HG03066 (cell line): ENCODE results near the gene SLC30A7.

Source experiments
- ATAC-seq: cut with Tn5 transposase; IDR thresholded peaks from one replicate; pipeline ENCODE4 v1.9.1; 2021; ENCODE audit warnings: low read depth; ENCODE audit not compliant: unreplicated experiment

SLC30A7 gene

DNA sequence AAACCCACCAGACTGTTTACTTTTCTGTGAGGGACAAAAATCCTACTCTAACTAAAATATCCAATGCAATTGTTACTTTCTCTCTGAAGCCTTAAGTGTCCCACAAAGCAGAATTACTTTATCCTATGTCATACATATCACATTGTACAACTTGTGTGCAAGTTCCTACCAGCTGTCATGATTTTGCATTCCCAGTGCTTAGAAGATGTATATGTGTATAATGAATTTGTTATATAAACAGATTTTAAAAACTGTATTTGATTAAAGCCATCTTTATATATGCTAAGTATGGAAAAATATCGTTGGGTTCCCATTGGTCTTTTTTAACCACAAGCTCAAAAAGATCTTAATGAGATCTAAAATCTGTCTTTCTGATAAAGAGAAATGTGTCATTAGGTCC is 72.7 kb downstream of the SLC30A7 start:
- no peak for ATAC-seq

DNA sequence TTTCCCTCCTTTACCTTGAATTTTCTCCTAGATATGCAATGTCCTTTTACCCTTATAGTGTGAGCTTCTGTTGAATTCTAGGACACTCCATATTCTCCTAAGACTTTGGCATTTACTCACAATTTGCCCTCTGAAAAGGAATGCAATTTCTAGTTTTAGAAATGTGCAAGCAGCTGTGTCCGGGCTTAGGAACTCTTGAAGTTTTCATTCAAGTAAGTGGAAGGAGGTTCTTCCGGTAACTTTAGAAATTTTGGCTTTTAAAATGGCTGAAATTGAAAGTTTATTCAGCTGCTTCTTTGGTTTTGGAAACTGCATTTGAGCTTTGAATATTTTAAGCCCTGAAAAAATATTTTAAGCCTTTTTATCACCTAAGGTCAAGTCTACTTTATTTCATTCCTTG is 73.4 kb downstream of the SLC30A7 start:
- no peak for ATAC-seq

DNA sequence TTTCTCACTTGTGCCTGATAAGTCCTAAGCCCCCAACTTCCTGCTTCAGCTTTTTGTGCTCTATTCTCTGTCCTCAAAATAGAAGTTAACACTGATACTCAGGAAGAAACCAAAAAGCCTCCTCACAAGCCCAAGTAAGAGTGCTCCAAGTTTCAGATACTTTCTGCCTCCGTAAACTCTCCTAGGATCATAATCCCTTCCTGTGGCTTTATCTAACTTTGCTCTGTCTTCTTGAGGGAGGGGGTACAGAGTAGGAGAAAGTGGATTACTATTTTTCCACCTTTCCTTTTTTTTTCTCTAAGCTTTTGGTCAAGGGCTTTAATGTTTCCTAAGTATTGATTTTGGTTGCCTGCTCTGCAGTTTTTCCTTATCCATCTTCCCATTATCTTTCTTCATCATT is 75.1 kb downstream of the SLC30A7 start:
- ATAC-seq, result no peak

DNA sequence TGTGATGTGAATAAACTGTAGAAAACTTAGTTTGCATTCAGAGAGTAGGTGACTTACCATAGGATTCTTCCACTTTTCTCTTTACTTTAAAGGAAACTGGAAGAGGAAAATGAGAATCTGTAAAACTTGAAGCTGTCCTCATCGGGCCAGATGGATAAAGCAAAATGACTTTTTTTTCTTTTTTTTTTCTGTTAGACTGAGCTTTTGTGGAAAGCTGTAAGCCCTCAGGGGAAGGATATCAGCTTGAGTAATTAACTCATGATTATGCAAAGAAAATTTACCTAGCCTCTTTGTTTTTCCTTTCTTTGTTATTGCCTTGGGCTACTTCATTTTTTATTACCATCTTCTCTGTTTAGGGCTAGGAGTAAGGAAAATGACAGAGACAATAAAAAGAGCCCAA is 76.3 kb downstream of the SLC30A7 start:
- ATAC-seq, result no peak

DNA sequence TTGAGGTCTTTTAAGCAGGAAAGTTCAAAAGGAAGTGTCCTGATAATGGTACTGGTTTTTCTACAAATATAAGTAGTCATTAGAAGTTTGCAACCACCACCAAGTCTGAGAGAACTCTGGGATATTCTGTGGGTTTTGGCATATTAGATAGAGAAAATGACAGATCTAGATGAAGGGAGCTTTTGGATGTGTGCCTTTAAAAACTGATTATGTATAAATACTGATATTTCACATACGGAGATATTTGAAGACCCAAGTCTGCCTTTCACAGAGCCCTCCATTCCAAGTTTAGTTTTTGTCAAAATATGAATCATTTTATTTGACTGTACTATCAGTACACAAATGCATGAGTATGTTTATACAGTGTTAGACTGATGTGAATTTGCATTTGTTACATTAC is 81.0 kb downstream of the SLC30A7 start:
- ATAC-seq, result no peak

DNA sequence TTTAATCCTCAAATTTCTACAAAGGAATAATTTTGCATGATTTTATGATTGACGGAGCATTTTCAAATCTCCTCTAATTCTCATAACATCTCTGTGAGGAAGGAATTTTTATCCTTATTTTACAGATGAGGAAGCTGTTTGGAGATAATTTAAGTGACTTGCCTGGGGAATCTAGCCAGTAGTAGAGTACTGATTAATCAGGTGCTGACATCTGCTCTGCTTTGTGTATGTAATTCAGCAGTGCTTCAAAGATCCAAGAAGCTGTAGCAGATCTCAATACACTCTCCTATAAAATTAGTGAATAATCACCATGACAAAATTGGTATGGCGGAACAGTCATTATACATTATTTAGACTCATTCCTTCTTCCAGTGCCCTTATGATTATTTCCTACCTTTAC is 83.7 kb downstream of the SLC30A7 start:
- ATAC-seq, result no peak

DNA sequence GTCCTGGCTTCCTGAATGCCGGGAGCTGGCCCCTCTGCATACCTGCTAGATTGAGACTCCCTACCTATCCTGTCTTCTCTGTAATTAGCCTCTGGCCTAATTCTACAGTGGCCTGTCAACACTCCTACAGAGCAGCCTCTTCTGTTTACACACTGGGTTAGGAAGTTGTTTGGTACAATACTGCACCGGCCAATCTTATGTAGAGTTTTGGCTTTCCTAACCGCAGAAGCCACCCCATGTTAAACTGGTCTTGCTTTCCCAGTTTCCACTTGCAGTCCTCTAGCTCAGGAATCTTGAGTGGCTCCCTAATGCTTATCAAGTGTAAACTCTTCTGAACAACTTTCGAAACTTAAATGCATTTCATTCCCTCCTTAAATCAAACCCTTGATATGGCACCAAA is 86.9 kb downstream of the SLC30A7 start:
- ATAC-seq, result no peak

DNA sequence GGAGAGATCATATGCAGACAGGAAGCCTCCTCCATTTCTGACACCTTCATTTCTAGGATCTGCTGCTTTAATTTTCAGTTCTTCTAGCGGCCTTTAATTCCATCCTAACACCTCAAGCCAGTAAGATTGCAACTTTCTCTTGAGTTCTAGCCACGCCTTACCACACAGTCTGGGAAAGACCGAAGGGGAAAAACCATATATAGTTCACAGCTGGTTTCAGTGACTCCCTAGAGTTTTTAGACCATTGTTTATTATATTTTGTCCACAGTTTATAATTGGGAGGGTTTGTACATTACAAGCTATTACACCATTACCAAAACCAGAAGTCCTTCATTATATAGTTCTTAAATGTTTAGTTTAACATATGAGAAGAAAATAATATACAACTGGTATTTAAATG is 92.2 kb downstream of the SLC30A7 start:
- no peak for ATAC-seq

DNA sequence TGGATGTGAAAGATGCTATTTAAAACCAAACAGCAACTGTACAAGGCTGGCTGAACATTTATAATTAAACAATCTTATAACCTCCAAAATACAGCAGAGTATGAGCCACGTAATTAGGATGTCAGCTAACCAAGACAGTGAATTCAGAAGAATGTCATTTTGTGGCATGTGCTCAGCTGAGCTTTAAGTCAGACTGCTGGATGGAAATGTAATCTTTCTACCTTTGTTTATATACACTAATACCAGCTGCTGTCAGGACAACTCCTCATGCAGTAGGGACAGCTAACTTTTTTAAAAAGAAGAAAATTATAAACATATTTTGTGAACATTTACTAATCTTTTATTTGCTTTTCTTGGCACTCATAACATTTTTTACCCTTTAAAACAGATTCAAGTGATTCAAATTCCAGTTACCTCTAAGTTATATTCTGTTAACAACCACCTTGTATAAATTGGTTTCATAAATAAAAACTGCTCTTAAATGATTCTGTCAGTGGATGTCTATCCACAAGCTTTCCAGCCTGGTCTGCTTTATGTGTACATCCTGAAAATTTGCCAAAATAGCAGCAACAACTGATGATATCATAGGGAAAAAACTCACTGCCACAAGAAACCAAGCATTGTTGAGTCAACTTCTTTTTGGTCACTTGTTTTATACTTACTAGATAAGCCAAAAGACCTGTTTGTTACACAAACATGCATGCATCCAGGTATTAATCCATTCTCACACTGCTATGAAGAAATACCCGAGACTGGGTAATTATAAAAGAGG is 93.6 kb downstream of the SLC30A7 start:
- ATAC-seq, result no peak

DNA sequence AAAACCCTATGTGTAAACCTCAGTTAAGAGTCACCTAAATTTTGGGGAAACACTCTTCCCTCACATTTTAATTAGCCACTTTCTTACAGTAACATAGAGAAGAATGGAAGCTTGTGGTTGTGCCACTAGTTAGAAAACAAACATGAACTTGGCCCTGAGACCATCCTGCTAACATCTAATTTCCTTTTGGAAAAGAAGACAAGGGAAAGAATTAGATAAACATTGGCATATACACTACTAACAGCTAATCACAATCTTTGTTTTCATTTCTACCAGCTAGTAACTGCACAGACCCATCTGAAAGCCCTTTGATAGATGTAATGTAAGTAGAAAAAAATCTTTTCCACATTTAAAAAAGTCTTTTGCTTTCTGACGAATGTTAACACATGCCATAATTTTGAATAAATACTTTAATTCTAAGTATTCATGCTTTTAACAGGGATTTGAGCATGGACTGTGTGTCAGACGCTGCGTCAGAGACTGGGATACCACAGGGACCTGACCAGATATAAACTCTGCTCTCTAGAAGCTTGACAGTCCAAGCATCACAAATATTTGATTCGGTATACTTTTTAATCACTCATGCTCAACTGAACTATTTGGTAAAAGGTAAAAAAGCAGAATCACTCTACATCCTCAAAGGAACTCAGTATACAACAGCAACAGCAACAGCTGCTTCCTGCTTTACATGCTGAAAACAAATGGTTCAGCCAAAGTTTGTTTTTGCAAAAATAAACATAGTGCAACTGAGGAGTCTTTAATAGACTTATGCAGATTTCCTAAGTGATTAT is 99.5 kb downstream of the SLC30A7 start:
- no peak for ATAC-seq

DNA sequence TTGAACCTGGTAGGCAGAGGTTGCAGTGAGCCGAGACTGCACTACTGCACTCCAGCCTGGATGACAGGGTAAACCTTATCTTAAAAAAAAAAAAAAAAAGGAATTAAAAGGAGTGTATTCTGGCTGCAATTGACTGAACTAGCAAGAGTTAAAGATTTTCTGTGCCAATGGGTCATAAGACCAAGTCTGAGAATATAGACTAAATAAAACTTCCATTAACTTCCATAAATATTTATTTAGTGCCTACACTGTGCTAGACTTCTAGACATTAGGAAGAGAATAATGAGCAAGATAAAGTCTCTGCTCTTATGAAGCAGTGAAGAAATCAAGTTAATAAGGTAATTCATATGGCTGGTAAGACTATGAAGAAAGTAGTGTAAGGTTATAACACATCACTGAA is 102.5 kb downstream of the SLC30A7 start:
- no peak for ATAC-seq

DNA sequence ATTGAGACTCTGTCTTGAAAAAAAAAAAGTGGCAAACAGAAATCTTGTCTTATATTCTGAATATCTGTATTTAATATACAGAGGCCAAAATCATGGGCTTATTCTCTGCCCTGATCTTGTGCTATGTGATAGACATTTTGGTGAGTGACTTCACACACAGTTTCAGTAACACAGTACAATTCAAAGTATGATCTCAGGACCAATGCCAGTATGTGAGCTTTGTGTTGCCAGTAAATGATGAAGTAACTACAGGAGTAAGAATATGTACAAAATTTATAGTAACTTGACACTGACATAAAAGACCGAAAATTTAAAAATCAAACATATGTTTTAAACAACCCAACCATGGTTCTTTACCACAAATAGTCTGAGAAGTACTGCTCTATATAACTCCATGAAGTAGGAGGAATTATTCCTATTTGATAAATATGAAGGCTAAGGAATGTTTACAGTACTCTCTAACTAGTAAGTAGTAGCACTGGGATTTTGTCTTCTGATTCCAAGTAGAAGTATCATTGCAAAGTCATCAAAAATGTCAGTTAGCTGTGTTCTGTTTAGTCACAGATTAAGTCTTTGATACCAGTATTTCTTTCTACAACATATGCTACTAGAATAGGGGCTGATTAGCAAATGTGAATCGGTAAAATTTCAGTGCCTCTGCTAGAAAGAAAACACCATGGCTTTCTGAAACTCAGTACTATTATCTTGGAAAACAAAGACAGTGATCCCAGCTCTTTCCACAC is 104.4 kb downstream of the SLC30A7 start:
- ATAC-seq, result no peak

DNA sequence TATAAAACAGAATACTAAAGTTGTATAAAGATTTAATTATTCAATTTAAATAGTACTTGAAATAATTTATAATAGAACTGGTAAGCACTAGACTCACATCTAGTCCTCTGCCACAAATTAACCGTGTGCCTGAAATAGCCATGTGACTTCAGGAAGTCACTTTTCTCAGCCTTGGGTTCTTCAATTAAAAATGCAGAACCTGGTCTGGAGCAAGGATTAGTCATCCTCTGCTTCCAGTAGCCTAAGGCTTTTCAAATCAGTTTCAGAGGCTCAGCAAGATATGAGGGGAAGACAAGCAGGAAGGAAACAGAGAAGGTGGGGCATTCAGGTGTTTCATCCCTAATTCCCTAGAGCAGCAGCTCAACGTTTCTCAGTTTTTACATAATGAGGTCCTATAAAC is 106.7 kb downstream of the SLC30A7 start:
- ATAC-seq, result no peak

DNA sequence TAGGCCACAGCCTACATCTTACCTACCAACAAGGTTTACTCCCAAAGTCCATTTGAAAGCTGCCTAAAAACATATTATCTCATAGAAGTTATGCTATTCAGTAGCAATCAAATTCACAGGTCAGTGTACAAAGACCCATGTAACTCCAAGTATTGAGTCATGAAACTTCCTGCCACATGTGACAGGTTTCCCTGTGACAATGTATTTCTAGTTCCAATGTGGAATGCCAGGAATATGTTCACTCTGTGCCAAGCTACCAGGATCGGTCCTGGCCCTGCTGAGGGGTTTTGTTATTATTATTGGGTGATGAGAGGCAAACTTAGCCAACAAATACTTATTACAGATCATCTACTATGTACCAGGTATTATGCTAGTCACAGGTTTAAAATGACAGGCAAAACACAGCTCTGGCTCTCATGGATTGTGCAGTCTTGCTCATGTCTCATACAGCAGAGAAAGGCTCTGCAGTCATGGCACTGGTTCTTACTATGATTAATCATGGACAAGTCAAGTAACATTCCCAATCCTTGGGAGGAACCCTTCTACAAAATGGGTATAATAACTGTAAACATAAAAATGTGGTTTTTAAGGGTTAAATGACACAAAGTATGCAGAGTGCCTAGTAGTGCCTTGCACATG is 107.2 kb downstream of the SLC30A7 start:
- no peak for ATAC-seq

DNA sequence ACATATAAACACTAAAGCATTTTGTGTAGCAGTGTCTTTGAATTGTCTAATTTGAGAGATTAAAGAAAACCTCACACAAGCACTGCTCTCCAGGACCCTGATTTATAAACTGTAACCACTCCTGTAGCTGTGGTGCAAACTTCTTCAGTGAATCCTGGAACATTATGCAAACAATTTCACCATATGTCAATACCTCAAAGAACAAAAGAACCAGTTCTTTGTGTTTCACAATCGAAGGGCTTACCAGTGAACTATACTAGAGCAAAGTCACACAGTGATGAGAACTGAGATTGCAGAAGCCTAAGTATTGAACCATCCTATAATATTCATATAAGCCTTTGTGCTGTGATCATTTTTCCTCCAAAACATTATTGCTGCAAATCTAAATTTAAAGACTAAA is 108.2 kb downstream of the SLC30A7 start:
- no peak for ATAC-seq

DNA sequence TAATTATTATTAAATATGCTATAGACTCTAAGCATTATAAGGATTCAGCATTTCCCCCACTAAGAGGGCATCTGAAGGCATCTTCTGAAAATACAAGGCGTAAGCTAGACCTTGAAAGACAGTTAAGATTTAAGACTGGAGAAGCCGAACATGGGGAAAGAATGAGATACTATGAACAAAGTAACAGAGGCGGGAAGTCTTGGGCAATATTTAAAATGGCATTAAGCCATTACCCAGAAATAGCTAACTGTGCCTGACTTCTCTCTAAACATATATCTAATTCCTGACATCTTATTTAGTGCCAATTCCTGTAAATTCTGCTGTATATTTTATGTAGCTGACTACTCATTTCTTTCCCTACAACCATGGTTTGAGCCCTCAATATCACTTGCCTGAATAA is 108.8 kb downstream of the SLC30A7 start:
- no peak for ATAC-seq

DNA sequence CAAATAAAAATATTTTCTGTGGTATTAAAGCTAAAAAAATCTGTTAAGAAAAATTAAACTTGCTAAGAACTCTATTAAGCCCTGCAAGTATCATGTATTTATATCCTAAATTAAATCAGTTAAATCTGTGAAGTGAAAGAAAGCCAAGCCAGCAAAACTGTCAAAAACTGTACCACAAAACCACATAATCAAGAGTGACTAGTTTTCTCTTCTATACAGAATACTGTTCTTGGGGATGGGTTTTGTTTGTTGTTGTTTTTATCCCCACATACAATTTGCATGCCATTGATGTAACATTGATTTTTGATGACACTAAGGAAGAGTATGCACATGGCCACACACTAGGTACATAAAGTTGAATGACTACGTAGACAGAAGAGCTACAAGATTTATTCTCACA is 109.3 kb downstream of the SLC30A7 start:
- ATAC-seq, result no peak

DNA sequence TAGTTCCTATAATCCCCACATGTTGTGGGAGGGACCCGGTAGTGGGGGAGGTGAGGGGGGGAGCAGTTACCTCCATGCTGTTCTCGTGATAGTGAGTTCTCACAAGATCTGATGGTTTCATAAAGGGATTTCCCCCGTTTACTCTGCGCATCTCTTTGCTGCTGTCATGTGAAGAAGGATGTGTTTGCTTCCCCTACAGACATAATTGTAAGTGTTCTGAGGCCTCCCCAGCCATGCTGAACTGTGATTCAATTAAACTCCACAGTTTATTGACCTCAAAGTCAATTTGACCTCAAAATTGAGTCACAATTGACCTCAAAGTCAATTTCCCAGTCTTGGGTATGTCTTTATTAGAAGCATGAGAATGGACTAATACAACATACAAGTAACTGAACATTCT is 110.0 kb downstream of the SLC30A7 start:
- no peak for ATAC-seq

DNA sequence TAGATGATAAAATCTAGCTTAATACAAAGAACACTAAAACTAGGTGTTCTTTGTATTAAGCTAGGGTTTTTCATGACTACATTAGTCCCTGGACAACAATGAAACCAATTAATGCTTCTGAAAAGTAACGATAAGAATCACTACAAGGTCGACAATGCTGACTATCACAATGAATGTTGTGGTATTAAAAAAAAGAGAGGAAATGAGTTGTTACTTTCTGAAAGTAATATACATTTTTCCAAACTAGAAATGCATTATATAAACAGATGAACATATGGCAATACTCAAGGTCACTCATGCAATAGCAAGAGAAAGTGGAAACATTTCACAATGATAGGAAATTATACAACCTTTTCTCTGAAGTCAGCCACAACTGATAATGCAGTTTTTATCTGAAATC is 110.7 kb downstream of the SLC30A7 start:
- no peak for ATAC-seq

DNA sequence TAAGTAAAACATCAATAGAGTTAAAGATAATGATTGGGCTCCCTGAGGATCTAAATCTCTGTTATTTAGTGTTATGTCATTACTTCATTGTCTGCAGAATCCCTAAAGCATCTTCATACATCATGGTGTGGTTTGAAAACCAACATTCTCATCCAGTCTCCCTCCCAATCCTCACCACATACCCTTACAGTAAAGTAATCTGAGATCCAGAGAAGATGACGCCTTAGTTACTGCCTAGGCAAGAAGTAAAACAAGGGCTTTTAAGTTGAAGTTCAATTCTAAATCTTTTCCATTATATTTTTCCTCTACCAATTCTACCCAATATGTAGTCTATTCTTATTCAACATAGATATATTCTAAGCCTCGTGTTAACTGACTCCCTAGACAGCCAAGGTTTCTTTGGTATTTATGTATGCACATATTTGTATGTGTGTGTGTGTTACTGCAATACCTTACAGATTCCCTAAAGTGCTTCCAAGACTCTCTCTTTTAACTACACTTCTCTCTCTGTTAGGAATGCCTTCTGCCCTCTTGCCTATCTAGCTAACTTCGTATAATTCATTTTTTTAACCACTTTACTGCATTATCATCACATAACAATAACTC is 112.4 kb downstream of the SLC30A7 start:
- no peak for ATAC-seq

DNA sequence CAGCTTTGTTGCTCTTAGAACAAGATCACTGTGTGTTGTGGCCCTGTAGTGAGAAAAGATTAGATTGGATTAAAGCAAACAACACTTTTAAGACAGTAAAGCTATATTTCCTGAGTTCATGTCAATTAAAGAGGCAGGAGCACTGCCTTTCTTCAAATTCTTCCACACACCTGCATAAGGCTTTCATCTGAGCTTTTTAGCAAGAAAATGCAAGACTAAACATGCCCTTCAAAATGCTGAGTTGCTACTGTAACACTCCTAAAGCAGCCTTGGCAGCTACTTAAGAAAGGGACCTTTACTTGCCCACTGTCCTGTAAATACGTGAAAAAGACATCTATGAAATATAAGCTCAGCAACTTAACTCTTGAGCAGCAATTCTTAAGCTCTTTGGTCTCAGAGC is 117.9 kb downstream of the SLC30A7 start:
- ATAC-seq, result no peak
